Measurements from ENCODE around the gene RPLP2. TPM values are rescaled to one million over a fixed set of nuclear protein-coding genes. Genes with fewer than 3 reads are reported as not detected.

RPLP2 gene
- total and polyA plus RNA-seq, 2 of the 4 experiments (the other 2 are of a cell fraction) = 59.9 to 1,897 TPM

DNA sequence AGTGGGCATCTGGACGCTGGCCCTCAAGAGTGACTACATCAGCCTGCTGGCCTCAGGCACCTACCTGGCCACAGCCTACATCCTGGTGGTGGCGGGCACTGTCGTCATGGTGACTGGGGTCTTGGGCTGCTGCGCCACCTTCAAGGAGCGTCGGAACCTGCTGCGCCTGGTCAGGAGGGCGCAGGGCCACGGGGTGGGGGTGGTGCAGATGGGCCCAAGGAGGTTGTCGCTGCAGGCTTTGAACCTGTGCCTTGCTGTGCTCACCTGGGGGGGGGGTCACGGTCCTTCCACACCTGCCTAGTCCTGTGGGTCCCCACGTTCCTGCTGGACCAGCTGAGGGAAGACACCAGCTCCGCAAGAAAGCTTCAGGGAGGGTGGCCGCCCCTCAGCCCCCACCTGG is 26.5 kb downstream of the RPLP2 start (continued):
- TF ChIP-seq MAZ (IDR thresholded peaks at IDR 0.05; ENCODE audit: borderline replicate concordance, low read depth, low read length) (no peak), SMC3 (IDR thresholded peaks at IDR 0.05; ENCODE audit: low read depth, low read length) (no peak)
- TF ChIP-seq, protein P1, sequence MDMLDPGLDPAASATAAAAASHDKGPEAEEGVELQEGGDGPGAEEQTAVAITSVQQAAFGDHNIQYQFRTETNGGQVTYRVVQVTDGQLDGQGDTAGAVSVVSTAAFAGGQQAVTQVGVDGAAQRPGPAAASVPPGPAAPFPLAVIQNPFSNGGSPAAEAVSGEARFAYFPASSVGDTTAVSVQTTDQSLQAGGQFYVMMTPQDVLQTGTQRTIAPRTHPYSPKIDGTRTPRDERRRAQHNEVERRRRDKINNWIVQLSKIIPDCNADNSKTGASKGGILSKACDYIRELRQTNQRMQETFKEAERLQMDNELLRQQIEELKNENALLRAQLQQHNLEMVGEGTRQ (IDR thresholded peaks at IDR 0.05; ENCODE audit: low read depth, low read length) = no peak

DNA sequence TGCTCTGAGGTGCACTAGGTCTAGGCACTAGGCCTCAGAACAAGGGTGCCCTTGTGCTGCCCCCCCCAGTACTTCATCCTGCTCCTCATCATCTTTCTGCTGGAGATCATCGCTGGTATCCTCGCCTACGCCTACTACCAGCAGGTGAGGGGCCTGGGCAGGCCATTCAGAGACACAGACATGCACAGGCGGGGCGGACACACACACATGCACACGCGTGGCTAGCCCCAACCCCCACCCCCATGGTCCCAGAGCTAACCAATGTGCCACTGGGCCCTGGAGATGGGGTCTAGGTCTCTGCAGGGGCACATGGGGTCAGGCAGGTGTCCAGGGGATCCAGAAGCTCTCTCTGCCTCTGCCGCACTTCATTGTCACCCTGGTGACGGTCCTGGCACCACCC is 26.9 kb downstream of the RPLP2 start:
- DNase-seq (no peak), ATAC-seq (ENCODE audit: low read depth) (no peak)
- Histone ChIP-seq H3K4me3 (ENCODE audit: insufficient read depth, low read depth, low read length) (no peak overlapping the region), H3K27ac (ENCODE audit: insufficient read depth, low read length) (no peak overlapping the region), H3K18ac (ENCODE audit: low read depth, low read length) (no peak overlapping the region), H3K27me3 (ENCODE audit: control insufficient read depth, insufficient read depth, low read length) (no peaks in the 10 kb centered on the region), H3K4me2 (ENCODE audit: low read depth, low read length) (no peak overlapping the region), H4K8ac (ENCODE audit: low read depth in 2 of 2, low read length in 2 of 2) (no peak overlapping the region), H3K14ac (replicated peaks; ENCODE audit: low read depth, low read length) (no peak overlapping the region), H2AK5ac (ENCODE audit: low read depth, low read length) (no peak overlapping the region), H3K36me3 (ENCODE audit: control insufficient read depth, insufficient read depth, low read length) (peaks cover 52% of the 10 kb centered on the region), H3K9me3 (ENCODE audit: control insufficient read depth, insufficient read depth, low read length) (no peaks in the 10 kb centered on the region), H2BK120ac (ENCODE audit: low read depth, low read length) (no peak overlapping the region), H2BK5ac (ENCODE audit: low read depth, low read length, poor library complexity, severe bottlenecking) (no peak overlapping the region), H4K5ac (ENCODE audit: low read depth, low read length) (no peak overlapping the region), H3K56ac (ENCODE audit: extremely low read depth, insufficient read depth, low read length) (no peak overlapping the region), H3K4ac (ENCODE audit: low read depth, low read length) (no peak overlapping the region), H4K20me1 (ENCODE audit: insufficient read depth, low read length) (peaks cover 84% of the 10 kb centered on the region), H3K9me1 (ENCODE audit: insufficient read depth, low read length) (peaks cover 29% of the 10 kb centered on the region), H3K79me1 (ENCODE audit: low read depth in 1 of 2, low read length in 2 of 2) (peaks cover 19 to 81% of the 10 kb centered on the region in 2 experiments; a peak in 3 of 4 replicates), H3K23ac (ENCODE audit: low read depth, low read length) (no peak overlapping the region), H3K4me1 (ENCODE audit: control insufficient read depth, insufficient read depth, low read length) (peaks cover 31% of the 10 kb centered on the region), H2AK9ac (replicated peaks; ENCODE audit: low read depth, low read length, poor library complexity) (peak overlapping the region; percentile 82), H2BK20ac (ENCODE audit: low read depth, low read length) (no peak overlapping the region), H2AFZ (replicated peaks; ENCODE audit: low read length, poor library complexity) (peak overlapping the region; percentile 10), H3K9ac (ENCODE audit: low read depth, low read length) (no peak overlapping the region), H2BK15ac (ENCODE audit: low read depth, low read length) (no peak overlapping the region), H4K91ac (ENCODE audit: insufficient read depth, low read depth, low read length) (no peak overlapping the region)
- in situ Hi-C loops (cut with MboI; ENCODE audit: low sequenced_read_pairs) (no loop called here), intact Hi-C loops (cut with micrococcal nuclease) (no loop called here), dilution Hi-C loops (cut with HindIII; ENCODE audit: low sequenced_read_pairs, unreplicated experiment) (no loop called here)
- ChIA-PET POLR2A (ENCODE audit: unreplicated experiment) (interaction anchor here (0.6 kb wide), 1 partner anchor 18 kb away, joined by 4 read pairs; the partner anchor contains the start of gene PNPLA2), CTCF (interaction anchor here (0.7 kb wide), 1 partner anchor 10 kb away, joined by 3 read pairs; no protein-coding TSS in a partner anchor)
- WGBS, 2 experiments (ENCODE audit: extremely low coverage in 2 of 2, insufficient read length in 1 of 2) = 88% methylated on average over 3 of the region's 9 CpGs; no CpG with 5 or more reads in 1 of the 2 experiments
- TF ChIP-seq POLR2A (IDR thresholded peaks at IDR 0.05; ENCODE audit: low read depth, low read length) (no peak), CHD1 (IDR thresholded peaks at IDR 0.05; ENCODE audit: low read depth, low read length) (no peak), MXI1 (IDR thresholded peaks at IDR 0.05; ENCODE audit: borderline replicate concordance, low read depth, low read length) (no peak), MAZ (IDR thresholded peaks at IDR 0.05; ENCODE audit: borderline replicate concordance, low read depth, low read length) (no peak), RAD21 (IDR thresholded peaks at IDR 0.05; ENCODE audit: low read length) (no peak), NFE2L2 (IDR thresholded peaks at IDR 0.05; ENCODE audit: low read depth, low read length) (no peak), RCOR1 (IDR thresholded peaks at IDR 0.05; ENCODE audit: insufficient replicate concordance, low read length) (no peak), MAFK (IDR thresholded peaks at IDR 0.05; ENCODE audit: low read depth, low read length) (no peak), FOS (IDR thresholded peaks at IDR 0.05; ENCODE audit: low read depth, low read length) (no peak)
- TF ChIP-seq, protein P2, sequence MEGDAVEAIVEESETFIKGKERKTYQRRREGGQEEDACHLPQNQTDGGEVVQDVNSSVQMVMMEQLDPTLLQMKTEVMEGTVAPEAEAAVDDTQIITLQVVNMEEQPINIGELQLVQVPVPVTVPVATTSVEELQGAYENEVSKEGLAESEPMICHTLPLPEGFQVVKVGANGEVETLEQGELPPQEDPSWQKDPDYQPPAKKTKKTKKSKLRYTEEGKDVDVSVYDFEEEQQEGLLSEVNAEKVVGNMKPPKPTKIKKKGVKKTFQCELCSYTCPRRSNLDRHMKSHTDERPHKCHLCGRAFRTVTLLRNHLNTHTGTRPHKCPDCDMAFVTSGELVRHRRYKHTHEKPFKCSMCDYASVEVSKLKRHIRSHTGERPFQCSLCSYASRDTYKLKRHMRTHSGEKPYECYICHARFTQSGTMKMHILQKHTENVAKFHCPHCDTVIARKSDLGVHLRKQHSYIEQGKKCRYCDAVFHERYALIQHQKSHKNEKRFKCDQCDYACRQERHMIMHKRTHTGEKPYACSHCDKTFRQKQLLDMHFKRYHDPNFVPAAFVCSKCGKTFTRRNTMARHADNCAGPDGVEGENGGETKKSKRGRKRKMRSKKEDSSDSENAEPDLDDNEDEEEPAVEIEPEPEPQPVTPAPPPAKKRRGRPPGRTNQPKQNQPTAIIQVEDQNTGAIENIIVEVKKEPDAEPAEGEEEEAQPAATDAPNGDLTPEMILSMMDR (conservative IDR thresholded peaks at IDR 0.05; ENCODE audit: low read depth, low read length) = no peak
- TF ChIP-seq, protein P3, sequence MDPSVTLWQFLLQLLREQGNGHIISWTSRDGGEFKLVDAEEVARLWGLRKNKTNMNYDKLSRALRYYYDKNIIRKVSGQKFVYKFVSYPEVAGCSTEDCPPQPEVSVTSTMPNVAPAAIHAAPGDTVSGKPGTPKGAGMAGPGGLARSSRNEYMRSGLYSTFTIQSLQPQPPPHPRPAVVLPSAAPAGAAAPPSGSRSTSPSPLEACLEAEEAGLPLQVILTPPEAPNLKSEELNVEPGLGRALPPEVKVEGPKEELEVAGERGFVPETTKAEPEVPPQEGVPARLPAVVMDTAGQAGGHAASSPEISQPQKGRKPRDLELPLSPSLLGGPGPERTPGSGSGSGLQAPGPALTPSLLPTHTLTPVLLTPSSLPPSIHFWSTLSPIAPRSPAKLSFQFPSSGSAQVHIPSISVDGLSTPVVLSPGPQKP (IDR thresholded peaks at IDR 0.05; ENCODE audit: borderline replicate concordance, low read depth, low read length) = no peak
- BruUV-seq (replicated peaks) = no TSS peak
